ENCODE data around the gene ZNF84. TPM values are rescaled to one million over a fixed set of nuclear protein-coding genes. Genes with fewer than 3 reads are reported as not detected.

Gene ZNF84
- total RNA-seq, 2 experiments from 2014 or later = 13.8 to 17.0 TPM

GRCh38 chr12:133106253-133106652 lies 68.9 kb downstream of the ZNF84 start:
- ChIA-PET CTCF (no interaction called here), POLR2A (no interaction called here)

GRCh38 chr12:133107121-133107520 lies 69.8 kb downstream of the ZNF84 start:
- POLR2A ChIA-PET = no interaction called here

GRCh38 chr12:133108150-133108549 lies 70.8 kb downstream of the ZNF84 start:
- ChIA-PET POLR2A (no interaction called here), CTCF (no interaction called here)

More at GRCh38 chr12:133107121-133107520, 69.8 kb downstream of the ZNF84 start:
- CTCF ChIA-PET = no interaction called here

Other genes with a start within 250 kb of the ZNF84 start
- gene GOLGA3, start 208.6 kb upstream of the ZNF84 start, total RNA-seq = 10 to 100 TPM; 64.7 to 66.2 TPM
- 10 to 100 TPM; 50.4 to 54.6 TPM for gene CHFR, start 149.9 kb upstream of the ZNF84 start, total RNA-seq
- 1 to 10 TPM; 5.3 to 6.9 TPM for gene ZNF605, start 81.2 kb upstream of the ZNF84 start, total RNA-seq
- 10 to 100 TPM; 13.0 to 14.2 TPM for gene ZNF26, start 51.1 kb upstream of the ZNF84 start, total RNA-seq
- gene ZNF140, start 43.4 kb downstream of the ZNF84 start, total RNA-seq = 10 to 100 TPM; 10.9 to 12.2 TPM
- gene ZNF891, start 92.8 kb downstream of the ZNF84 start, total RNA-seq = 1 to 10 TPM; 1.9 to 2.0 TPM
- gene ZNF10, start 93.1 kb downstream of the ZNF84 start, total RNA-seq = 1 to 10 TPM; 3.2 to 4.0 TPM
- 10 to 100 TPM; 18.6 to 19.6 TPM for gene ZNF268, start 144.0 kb downstream of the ZNF84 start, total RNA-seq
- not detected for gene ANHX, start 198.4 kb downstream of the ZNF84 start, total RNA-seq

Data from activated CD8-positive, alpha-beta memory T cell treated with anti-CD3 and anti-CD28 coated beads for 36 hours (primary cell).